T-helper 22 cell (primary cell): ENCODE results near the gene LTB4R.

Experiments used
- DNase-seq: peaks from one replicate; pipeline ENCODE4 v3.0.0-alpha.2; 2020; ENCODE audit warnings: low read depth

The LTB4R gene

GRCh38 chr14:24300326-24300980, 10.8 kb upstream of the LTB4R start:
- DNase-seq = no peak

- no peak for DNase-seq
These were observed 7.3 kb upstream of the LTB4R start for GRCh38 chr14:24304019-24304387.

- no peak for DNase-seq
These were observed 4.1 kb upstream of the LTB4R start for GRCh38 chr14:24307156-24307574.

GRCh38 chr14:24307575-24308341, 3.5 kb upstream of the LTB4R start, which contains the start of gene CIDEB:
CIDEB (minus strand) TSS chr14:24307977; CDS start chr14:24307858, 119 bp downstream.
- peak; percentile 23 for DNase-seq

- no peak for DNase-seq
These were observed 2.8 kb upstream of the LTB4R start for GRCh38 chr14:24308342-24309124.

GRCh38 chr14:24309538-24310264, 1.6 kb upstream of the LTB4R start, which contains the start of gene LTB4R2:
LTB4R2 (plus strand) TSS chr14:24310140; CDS start chr14:24310665, 525 bp downstream.
- DNase-seq = no peak

GRCh38 chr14:24310265-24310645, 1.0 kb upstream of the LTB4R start:
- DNase-seq = no peak

- no peak for DNase-seq
These were observed 724 bp downstream of the LTB4R start for GRCh38 chr14:24311837-24312615.

GRCh38 chr14:24312736-24313507, 1.6 kb downstream of the LTB4R start:
- DNase-seq = peak; percentile 40

- DNase-seq = no peak
These were observed 2.6 kb downstream of the LTB4R start for GRCh38 chr14:24313913-24314312.

GRCh38 chr14:24314377-24315193, 3.3 kb downstream of the LTB4R start:
- DNase-seq = no peak

- DNase-seq = no peak
These were observed 4.0 kb downstream of the LTB4R start for GRCh38 chr14:24315243-24315806.

GRCh38 chr14:24315807-24316596, 4.7 kb downstream of the LTB4R start:
- DNase-seq = no peak

- no peak for DNase-seq
These were observed 5.3 kb downstream of the LTB4R start for GRCh38 chr14:24316597-24316950.

GRCh38 chr14:24317141-24317928, 6.0 kb downstream of the LTB4R start:
- DNase-seq = no peak

- no peak for DNase-seq
These were observed 10.1 kb downstream of the LTB4R start for GRCh38 chr14:24321212-24321975.

- DNase-seq = no peak
These were observed 11.4 kb downstream of the LTB4R start for GRCh38 chr14:24322672-24323071.
